Endodermal cell (in vitro differentiated cells): ENCODE measurements around the gene NAALADL2. TPM values are rescaled to one million over a fixed set of nuclear protein-coding genes. Genes with fewer than 3 reads are reported as not detected.

Experiments
- DNase-seq: peaks from one replicate; pipeline ENCODE4 v3.0.0-alpha.2; 2017
- H3K27ac ChIP-seq: 2 replicates; pipeline ENCODE4 v1.5.1; 2013; ENCODE audit warnings: mild to moderate bottlenecking, low read depth, low read length, moderate library complexity
- H3K27me3 ChIP-seq: 2 replicates; pipeline ENCODE4 v1.6.1; 2013; ENCODE audit warnings: mild to moderate bottlenecking, low read length, moderate library complexity; ENCODE audit not compliant: insufficient read depth, control insufficient read depth, poor library complexity, severe bottlenecking
- H3K36me3 ChIP-seq: 2 replicates; pipeline ENCODE4 v1.7.0; 2013; ENCODE audit warnings: mild to moderate bottlenecking, low read length, moderate library complexity; ENCODE audit not compliant: control insufficient read depth, insufficient read depth
- H3K4me1 ChIP-seq: one replicate; pipeline ENCODE4 v1.7.0; 2013; ENCODE audit warnings: low read length; ENCODE audit not compliant: control insufficient read depth, insufficient read depth
- H3K4me3 ChIP-seq: 2 replicates; pipeline ENCODE4 v1.5.1; 2013; ENCODE audit warnings: mild to moderate bottlenecking, low read length, moderate library complexity
- H3K9ac ChIP-seq: 2 replicates; pipeline ENCODE4 v1.6.1; 2013; ENCODE audit warnings: mild to moderate bottlenecking, low read length, moderate library complexity; ENCODE audit not compliant: poor library complexity, severe bottlenecking; ENCODE audit errors: extremely low read depth
- H3K9me3 ChIP-seq: 2 replicates; pipeline ENCODE4 v1.6.1; 2013; ENCODE audit warnings: mild to moderate bottlenecking, low read length, moderate library complexity; ENCODE audit not compliant: control insufficient read depth
- H3K27ac Mint-ChIP-seq: 2 replicates; pipeline ENCODE4 v1.8.0; 2020; ENCODE audit warnings: mixed read lengths
- H3K27me3 Mint-ChIP-seq: 2 replicates; pipeline ENCODE4 v1.8.0; 2021; ENCODE audit warnings: mild to moderate bottlenecking, mixed read lengths; ENCODE audit not compliant: insufficient read depth
- H3K36me3 Mint-ChIP-seq: 2 replicates; pipeline ENCODE4 v1.8.0; 2020; ENCODE audit warnings: low read depth, mixed read lengths
- H3K4me1 Mint-ChIP-seq: 2 replicates; pipeline ENCODE4 v1.8.0; 2020; ENCODE audit warnings: mixed read lengths
- H3K4me3 Mint-ChIP-seq: 2 replicates; pipeline ENCODE4 v1.8.0; 2020; ENCODE audit warnings: mild to moderate bottlenecking, moderate library complexity, mixed read lengths
- H3K9me3 Mint-ChIP-seq: 2 replicates; pipeline ENCODE4 v1.8.0; 2020; ENCODE audit warnings: mild to moderate bottlenecking, mixed read lengths
- WGBS, 2 experiments: methylation state at CpG; one replicate each; pipeline versions ENCODE4 v1.1.5 to v1.1.7; 2013; ENCODE audit warnings: missing lambda C conversion rate in 2 of 2, mixed read lengths in 1 of 2; ENCODE audit not compliant: insufficient coverage in 1 of 2, insufficient read length in 1 of 2; 5-methylcytosine and 5-hydroxymethylcytosine counted together
- total RNA-seq, 2 donors: library from RNA; stranded (reverse); fragmentation: NEBNext Ultra II Directional in 1 of 2; extraction: Animal tissue kit (Norgen Biotek cat#: 25700) in 1 of 2; gene quantifications; 2 replicates in 1 of 2; 3 replicates in 1 of 2; pipeline ENCODE4 v1.2.1, GENCODE V29; 2021
- TF ChIP-seq, protein P1 (sequence below): fragments of 200-600 bp; sonication (generic); conservative IDR thresholded peaks from 2 replicates; pipeline ENCODE4 v1.5.0; 2021; ENCODE audit warnings: antibody characterized with exemption, mild to moderate bottlenecking

The NAALADL2 gene
- total RNA-seq, 2 donors from 2014 or later, result 1.6 to 1.8 TPM

DNA sequence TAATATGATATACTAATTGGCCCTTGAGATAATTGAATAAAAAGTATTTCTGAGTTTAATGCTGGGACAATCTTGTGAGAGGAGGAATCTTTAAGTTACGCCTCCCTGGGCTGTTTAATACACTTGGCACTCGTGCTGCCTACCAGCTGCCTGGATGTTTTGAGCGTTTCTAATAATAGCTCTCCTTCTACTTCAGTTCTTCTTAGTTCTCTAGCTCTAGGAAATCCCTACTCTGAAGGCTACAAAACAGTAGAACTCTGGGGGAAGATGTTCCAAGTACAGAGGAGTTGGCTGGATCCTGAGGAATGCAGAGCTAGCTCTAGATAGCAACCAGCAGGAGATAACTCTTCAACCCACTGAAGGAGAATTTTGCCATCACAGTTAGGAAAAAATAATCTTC, 3.5 kb downstream of the NAALADL2 start:
- Histone ChIP-seq H3K4me3 (no peak overlapping the region), H3K27ac (no peak overlapping the region), H3K36me3 (no peaks in the 10 kb centered on the region), H3K9ac (no peak overlapping the region), H3K9me3 (no peaks in the 10 kb centered on the region), H3K4me1 (peaks cover 7% of the 10 kb centered on the region), H3K27me3 (no peaks in the 10 kb centered on the region)
- Mint-ChIP-seq H3K4me3 (no peak overlapping the region), H3K27me3 (no peaks in the 10 kb centered on the region), H3K27ac (no peak overlapping the region), H3K4me1 (peaks cover 14% of the 10 kb centered on the region), H3K36me3 (no peaks in the 10 kb centered on the region), H3K9me3 (no peaks in the 10 kb centered on the region)
- DNase-seq, result no peak
- WGBS, 2 experiments, result 79% methylated on average over 3 of the region's 3 CpGs; no CpG with 5 or more reads in 1 of the 2 experiments
- TF ChIP-seq, protein P1, sequence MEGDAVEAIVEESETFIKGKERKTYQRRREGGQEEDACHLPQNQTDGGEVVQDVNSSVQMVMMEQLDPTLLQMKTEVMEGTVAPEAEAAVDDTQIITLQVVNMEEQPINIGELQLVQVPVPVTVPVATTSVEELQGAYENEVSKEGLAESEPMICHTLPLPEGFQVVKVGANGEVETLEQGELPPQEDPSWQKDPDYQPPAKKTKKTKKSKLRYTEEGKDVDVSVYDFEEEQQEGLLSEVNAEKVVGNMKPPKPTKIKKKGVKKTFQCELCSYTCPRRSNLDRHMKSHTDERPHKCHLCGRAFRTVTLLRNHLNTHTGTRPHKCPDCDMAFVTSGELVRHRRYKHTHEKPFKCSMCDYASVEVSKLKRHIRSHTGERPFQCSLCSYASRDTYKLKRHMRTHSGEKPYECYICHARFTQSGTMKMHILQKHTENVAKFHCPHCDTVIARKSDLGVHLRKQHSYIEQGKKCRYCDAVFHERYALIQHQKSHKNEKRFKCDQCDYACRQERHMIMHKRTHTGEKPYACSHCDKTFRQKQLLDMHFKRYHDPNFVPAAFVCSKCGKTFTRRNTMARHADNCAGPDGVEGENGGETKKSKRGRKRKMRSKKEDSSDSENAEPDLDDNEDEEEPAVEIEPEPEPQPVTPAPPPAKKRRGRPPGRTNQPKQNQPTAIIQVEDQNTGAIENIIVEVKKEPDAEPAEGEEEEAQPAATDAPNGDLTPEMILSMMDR, result no peak

DNA sequence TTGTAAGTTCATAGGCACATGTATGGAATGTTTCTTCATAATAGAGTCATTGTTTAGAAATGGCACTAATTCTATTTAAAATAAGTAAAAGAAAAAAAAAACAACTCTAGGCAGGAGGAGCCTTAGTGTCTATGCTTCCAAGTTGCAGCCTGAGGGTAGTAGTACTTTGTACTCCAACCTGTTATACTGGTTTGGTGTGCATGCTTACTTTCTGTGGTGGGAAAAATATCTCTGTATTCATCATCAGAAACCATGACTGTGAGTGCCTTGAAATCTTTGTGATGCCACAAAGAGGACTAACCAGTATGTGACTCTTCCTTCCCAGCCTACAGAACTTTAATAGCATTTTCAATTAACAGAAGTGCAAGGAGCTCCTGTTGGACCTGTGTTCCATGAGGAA, 4.4 kb downstream of the NAALADL2 start:
- no peak overlapping the region for H3K27ac Mint-ChIP-seq
- H3K9me3 ChIP-seq, result no peaks in the 10 kb centered on the region
- H3K36me3 Mint-ChIP-seq, result no peaks in the 10 kb centered on the region
- H3K27ac ChIP-seq, result no peak overlapping the region
- no peaks in the 10 kb centered on the region for H3K36me3 ChIP-seq
- peaks cover 10% of the 10 kb centered on the region for H3K4me1 Mint-ChIP-seq
- H3K27me3 ChIP-seq, result no peaks in the 10 kb centered on the region
- H3K4me3 Mint-ChIP-seq, result no peak overlapping the region
- H3K9me3 Mint-ChIP-seq, result no peaks in the 10 kb centered on the region
- no peak overlapping the region for H3K4me3 ChIP-seq
- TF ChIP-seq, protein P1, result no peak
- no peaks in the 10 kb centered on the region for H3K27me3 Mint-ChIP-seq
- H3K4me1 ChIP-seq, result peaks cover 7% of the 10 kb centered on the region
- DNase-seq, result no peak
- no peak overlapping the region for H3K9ac ChIP-seq

DNA sequence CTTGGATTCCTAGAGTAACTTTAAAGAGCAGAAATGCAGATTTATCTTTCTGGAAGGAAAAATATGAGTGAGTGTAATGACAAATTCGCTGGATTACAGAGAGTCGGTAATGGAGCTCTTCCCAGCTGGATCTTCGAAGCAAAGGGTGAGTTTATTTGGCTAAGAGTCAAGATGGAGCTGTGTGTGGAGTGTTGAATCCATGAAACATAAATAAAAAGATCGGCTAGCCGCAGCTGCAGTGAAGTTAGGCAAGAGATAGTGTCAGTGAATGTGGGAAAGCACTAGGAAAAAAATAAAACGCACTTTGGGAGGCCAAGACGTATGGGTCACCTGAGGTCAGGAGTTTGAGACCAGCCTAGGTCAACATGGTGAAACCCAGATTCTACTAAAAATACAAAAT, 10.3 kb downstream of the NAALADL2 start:
- no peaks in the 10 kb centered on the region for H3K36me3 Mint-ChIP-seq
- Histone ChIP-seq H3K9me3 (no peaks in the 10 kb centered on the region), H3K4me3 (no peak overlapping the region), H3K9ac (no peak overlapping the region), H3K27me3 (no peaks in the 10 kb centered on the region), H3K4me1 (peaks cover 3% of the 10 kb centered on the region), H3K36me3 (no peaks in the 10 kb centered on the region), H3K27ac (no peak overlapping the region)
- no peak overlapping the region for H3K27ac Mint-ChIP-seq
- WGBS, 2 experiments, result 89 to 95% methylated on average over 6 to 7 of the region's 7 CpGs
- H3K9me3 Mint-ChIP-seq, result no peaks in the 10 kb centered on the region
- no peak overlapping the region for H3K4me3 Mint-ChIP-seq
- TF ChIP-seq, protein P1, result no peak
- no peak for DNase-seq
- H3K4me1 Mint-ChIP-seq, result no peaks in the 10 kb centered on the region
- no peaks in the 10 kb centered on the region for H3K27me3 Mint-ChIP-seq
